Epithelial cell of esophagus (primary cell): Measurements from ENCODE around the gene PLCG1.

ENCODE experiments used
- DNase-seq: peaks from one replicate; pipeline ENCODE4 v3.0.0; 2010; ENCODE audit warnings: low read depth
- H3K4me3 ChIP-seq: 2 replicates; pipeline ENCODE4 v1.5.1; 2011; ENCODE audit warnings: mild to moderate bottlenecking, low read length, control low read depth
- CTCF ChIP-seq: IDR thresholded peaks from 2 replicates; pipeline ENCODE4 v1.5.1; 2011; ENCODE audit warnings: low read depth, mild to moderate bottlenecking, low read length, control low read depth, inconsistent platforms; ENCODE audit not compliant: insufficient read depth; ENCODE audit errors: missing control alignments

The PLCG1 gene

GRCh38 chr20:41218466-41218865 is 81.1 kb downstream of the PLCG1 start:
- TF ChIP-seq CTCF: no peak
- H3K4me3 ChIP-seq: no peak overlapping the region
- peak; percentile 33 for DNase-seq

GRCh38 chr20:41219824-41220223 is 82.5 kb downstream of the PLCG1 start:
- no peak overlapping the region for H3K4me3 ChIP-seq
- no peak for DNase-seq
- no peak for TF ChIP-seq CTCF

- no peak for TF ChIP-seq CTCF
- H3K4me3 ChIP-seq: no peak overlapping the region
- DNase-seq: no peak
Observed at GRCh38 chr20:41221614-41222218, 84.4 kb downstream of the PLCG1 start.

- H3K4me3 ChIP-seq: no peak overlapping the region
- no peak for DNase-seq
- TF ChIP-seq CTCF: no peak
Observed at GRCh38 chr20:41222296-41222695, 85.0 kb downstream of the PLCG1 start.

GRCh38 chr20:41222703-41223102 is 85.4 kb downstream of the PLCG1 start:
- DNase-seq: no peak
- TF ChIP-seq CTCF: no peak
- no peak overlapping the region for H3K4me3 ChIP-seq

GRCh38 chr20:41223112-41223511 is 85.8 kb downstream of the PLCG1 start:
- no peak overlapping the region for H3K4me3 ChIP-seq
- peak; percentile 51 for DNase-seq
- no peak for TF ChIP-seq CTCF

- no peak overlapping the region for H3K4me3 ChIP-seq
- DNase-seq: no peak
- TF ChIP-seq CTCF: no peak
Observed at GRCh38 chr20:41224281-41224680, 86.9 kb downstream of the PLCG1 start.
